GM19468 (cell line): Measurements from ENCODE around the gene UGT1A10.
"Not testable (repeated sequence)": the region's sequence is repeated elsewhere in the genome, so short reads cannot be mapped to it uniquely, and the experiment has no call there.

Source experiments
- ATAC-seq: cut with Tn5 transposase; IDR thresholded peaks from one replicate; pipeline ENCODE4 v1.9.1; 2021; ENCODE audit warnings: mild to moderate bottlenecking, moderate library complexity, moderate number of reproducible peaks; ENCODE audit not compliant: unreplicated experiment; ENCODE audit errors: extremely low read depth

UGT1A10 gene

DNA sequence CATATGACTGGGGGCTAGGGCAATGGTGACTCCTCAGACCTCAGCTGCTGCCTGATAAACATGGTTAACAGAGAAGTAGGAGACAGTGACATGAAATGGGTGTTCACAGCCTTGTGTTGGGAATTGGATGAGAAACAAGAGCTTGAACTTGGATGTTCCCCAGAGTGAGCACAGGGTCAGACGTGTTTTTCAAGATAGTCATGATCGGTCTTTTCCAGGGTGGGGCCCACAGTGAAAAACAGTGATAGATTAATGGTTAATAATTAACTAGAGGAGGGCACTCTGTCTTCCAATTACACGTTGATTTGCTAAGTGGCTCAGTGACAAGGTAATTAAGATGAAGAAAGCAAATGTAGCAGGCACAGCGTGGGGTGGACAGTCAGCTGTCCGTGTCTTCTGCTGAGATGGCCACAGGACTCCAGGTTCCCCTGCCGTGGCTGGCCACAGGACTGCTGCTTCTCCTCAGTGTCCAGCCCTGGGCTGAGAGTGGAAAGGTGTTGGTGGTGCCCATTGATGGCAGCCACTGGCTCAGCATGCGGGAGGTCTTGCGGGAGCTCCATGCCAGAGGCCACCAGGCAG is 92.6 kb downstream of the UGT1A10 start, which contains the start of gene UGT1A3:
Gene UGT1A3, plus strand, starts transcription at position 320 of the 579 bp plus-strand sequence. Its CDS starts 85 bp downstream, at position 405.
- ATAC-seq = no peak

GRCh38 chr2:233736868-233737653 is 100.8 kb downstream of the UGT1A10 start:
- ATAC-seq = not testable (repeated sequence)

- no peak for ATAC-seq
Observed at GRCh38 chr2:233740870-233741269, 104.6 kb downstream of the UGT1A10 start.

GRCh38 chr2:233743464-233744259 is 107.4 kb downstream of the UGT1A10 start:
- ATAC-seq = no peak

GRCh38 chr2:233745073-233745755 is 109.0 kb downstream of the UGT1A10 start:
- ATAC-seq = no peak

DNA sequence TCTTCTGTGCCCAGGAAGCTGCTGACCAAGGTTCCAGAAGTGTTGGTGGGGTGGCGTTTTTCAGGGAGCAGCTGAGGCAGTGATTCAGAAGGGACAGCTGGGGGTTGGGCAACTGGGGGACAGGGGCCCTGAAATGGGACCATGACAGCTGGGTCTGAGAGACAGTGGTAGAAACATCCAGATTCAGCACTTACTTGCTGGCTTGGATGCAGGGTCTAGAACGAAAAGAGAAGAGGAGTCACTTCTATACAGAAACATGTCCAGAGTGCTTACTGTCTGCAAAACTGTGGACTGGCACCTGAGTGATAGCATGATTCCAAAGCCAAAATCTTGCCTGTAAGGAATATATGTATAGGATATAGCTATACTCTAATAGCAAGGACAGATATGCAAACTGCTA is 109.6 kb downstream of the UGT1A10 start:
- not testable (repeated sequence) for ATAC-seq

DNA sequence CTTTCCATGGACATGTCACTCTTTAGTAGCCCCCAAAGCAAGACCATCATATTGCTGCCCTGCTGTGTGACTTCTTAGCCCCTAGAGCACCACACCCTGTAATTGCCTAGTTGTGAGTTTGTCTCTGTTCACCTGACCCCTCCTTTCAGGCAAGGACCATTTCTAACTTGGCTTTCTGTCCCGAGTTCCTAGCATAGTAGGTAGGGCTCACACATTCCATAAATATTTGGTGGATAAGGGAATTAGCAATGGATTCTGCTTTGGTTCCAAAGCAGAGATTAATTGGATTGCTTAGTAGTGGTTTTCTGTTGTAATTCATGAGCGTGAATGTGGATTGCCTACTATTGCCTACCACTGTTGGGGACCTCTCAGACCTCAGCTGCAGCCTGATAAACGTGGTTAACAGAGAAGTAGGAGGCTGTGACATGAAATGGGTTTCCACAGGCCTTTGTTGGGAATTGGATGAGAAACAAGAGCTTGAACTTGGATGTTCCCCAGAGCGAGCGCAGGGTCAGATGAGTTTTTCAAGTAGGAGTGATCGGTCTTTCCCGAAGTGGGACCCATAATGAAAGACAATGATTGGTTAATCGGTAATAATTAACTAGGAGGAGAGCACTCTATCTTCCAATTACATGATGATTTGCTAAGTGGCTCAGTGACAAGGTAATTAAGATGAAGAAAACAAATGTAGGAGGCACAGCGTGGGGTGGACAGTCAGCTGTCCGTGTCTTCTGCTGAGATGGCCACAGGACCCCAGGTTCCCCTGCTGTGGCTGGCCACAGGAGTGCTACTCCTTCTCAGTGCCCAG is 110.4 kb downstream of the UGT1A10 start:
- ATAC-seq = no peak

- ATAC-seq = no peak
Observed at GRCh38 chr2:233747283-233747544, 111.0 kb downstream of the UGT1A10 start.

DNA sequence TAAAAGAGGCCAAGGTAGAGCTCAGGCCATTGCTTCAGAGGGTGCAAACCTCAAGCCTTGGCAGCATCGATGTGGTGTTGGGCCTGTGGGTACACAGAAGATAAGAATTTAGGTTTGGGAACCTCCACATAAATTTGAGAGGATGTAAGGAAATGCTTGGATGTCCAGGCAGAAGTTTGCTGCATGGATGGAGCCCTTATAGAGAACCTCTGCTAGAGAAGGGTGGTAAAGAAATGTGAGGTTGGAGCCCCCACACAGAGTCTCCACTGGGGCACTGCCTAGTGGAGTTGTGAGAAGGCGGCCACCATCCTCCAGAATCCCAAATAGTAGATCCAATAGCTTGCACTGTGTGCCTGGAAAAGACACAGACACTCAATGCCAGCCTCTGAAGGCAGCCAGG is 114.4 kb downstream of the UGT1A10 start:
- ATAC-seq = not testable (repeated sequence)

- ATAC-seq = not testable (repeated sequence)
Observed at GRCh38 chr2:233751212-233752009, 115.2 kb downstream of the UGT1A10 start.

GRCh38 chr2:233754872-233755611 is 118.8 kb downstream of the UGT1A10 start:
- no peak for ATAC-seq

DNA sequence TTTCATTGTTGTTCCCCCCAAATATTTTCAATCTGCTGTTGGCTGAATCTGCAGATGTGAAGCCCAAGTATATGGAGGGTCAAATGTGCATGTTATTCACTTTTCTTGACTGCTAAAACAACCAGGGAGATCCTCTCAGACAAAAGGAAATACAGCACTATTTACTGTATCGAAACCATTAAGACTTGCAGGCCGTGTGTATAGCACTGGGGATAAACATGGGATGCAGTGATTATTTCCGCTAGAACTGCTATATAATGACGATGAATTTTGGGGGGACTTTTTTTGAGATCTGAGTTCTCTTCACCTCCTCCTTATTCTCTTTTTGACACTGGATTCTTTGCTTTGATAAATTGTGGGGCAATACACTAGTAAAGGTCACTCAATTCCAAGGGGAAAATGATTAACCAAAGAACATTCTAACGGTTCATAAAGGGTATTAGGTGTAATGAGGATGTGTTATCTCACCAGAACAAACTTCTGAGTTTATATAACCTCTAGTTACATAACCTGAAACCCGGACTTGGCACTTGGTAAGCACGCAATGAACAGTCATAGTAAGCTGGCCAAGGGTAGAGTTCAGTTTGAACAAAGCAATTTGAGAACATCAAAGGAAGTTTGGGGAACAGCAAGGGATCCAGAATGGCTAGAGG is 120.3 kb downstream of the UGT1A10 start:
- ATAC-seq = no peak

DNA sequence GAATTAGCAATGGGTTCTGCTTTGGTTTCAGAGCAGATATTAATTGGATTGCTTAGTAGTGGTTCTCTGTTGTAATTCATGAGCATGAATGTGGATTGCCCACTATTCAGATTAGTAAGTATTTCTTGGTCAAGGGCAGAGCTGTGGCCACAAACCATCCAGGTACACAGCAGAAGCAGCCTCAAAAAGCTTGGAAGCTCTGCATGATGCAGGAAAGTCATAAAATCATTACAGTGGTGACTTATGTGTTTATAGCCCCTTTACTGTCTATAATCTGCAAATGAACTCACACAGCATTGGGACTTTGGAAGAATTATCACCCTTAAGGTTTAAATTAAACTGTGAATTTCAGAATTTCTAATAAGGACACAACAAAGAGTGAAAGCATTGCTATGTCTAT is 121.9 kb downstream of the UGT1A10 start:
- ATAC-seq = no peak

DNA sequence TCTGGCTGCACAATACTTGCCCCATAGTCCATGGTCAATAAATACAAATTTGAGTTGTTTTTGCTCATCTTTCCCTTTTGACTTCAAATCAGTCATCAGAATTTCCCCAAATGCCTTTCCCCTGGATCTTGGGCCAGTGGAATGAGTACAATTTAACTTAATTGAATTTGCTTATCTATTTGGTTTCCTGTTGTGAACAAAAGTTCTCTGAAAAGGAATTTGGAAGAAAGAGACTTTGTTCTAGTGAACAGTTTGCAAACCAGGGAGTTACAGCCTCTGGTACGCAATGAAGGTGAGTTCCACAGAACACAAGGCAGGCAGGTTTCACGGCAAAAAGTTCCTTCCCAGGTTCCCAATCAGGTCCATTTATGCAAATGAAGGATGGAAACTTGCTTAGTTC is 122.6 kb downstream of the UGT1A10 start:
- ATAC-seq = no peak

- ATAC-seq = no peak
Observed at GRCh38 chr2:233760043-233760442, 123.8 kb downstream of the UGT1A10 start, which contains the start of gene UGT1A1. Gene UGT1A1, plus strand, starts transcription at chr2:233760270. Its CDS starts 18 bp downstream, at chr2:233760288.

GRCh38 chr2:233761040-233761769 is 125.0 kb downstream of the UGT1A10 start:
- no peak for ATAC-seq

DNA sequence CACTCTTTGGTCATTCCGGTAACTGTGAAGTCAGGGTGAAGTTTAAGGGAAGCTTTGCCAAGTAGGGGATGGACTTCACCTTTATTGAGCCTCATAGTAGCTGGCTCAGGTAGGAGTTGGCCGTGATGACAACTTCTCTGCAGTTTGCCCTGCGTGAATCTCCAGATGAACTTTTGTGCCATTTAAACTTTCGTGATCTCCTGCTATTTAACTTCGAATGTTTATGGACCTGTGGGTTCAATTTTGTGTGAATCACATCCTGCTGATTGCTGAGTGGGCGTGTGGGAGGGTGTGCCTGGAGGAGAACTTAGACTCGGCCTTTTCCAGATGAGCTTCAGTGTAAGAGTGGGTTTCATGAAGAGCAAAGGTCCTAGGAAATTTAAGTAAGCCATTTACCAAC is 128.0 kb downstream of the UGT1A10 start:
- ATAC-seq = no peak
